ENCODE measurements around the gene P4HA1. TPM values are rescaled to one million over a fixed set of nuclear protein-coding genes. Genes with fewer than 3 reads are reported as not detected.

The P4HA1 gene
- total RNA-seq, 1 experiment from 2014 or later, result 181 TPM

- intact Hi-C loops (cut with micrococcal nuclease), result no loop called here
- Histone ChIP-seq H3K27me3 (ENCODE audit: low read length) (no peaks in the 10 kb centered on the region), H3F3A (ENCODE audit: low read length, unreplicated experiment) (no peaks in the 10 kb centered on the region), H3K4me1 (ENCODE audit: insufficient read depth, low read length) (peaks cover 31% of the 10 kb centered on the region), H3K4me2 (ENCODE audit: low read length) (peak overlapping the region; percentile 5; the same call in 1 of the 2 replicates), H3K4me3 (ENCODE audit: low read length) (no peak overlapping the region), H2AFZ (ENCODE audit: low read length) (no peak overlapping the region), H3K9ac (ENCODE audit: low read length) (no peak overlapping the region), H3K9me3 (ENCODE audit: low read length) (no peaks in the 10 kb centered on the region), H3K9me2 (replicated peaks; ENCODE audit: low read length) (no peaks in the 10 kb centered on the region), H3K79me2 (ENCODE audit: low read length) (peaks cover 85% of the 10 kb centered on the region), H4K20me1 (ENCODE audit: low read length) (peaks cover 36% of the 10 kb centered on the region), H3K27ac (ENCODE audit: low read length) (no peak overlapping the region), H3K36me3 (ENCODE audit: low read depth, low read length) (peaks cover 4% of the 10 kb centered on the region; the same call in 1 of the 2 replicates)
- DNase-seq, result no peak
- POLR2A ChIA-PET (ENCODE audit: unreplicated experiment), result interaction anchor here (0.6 kb wide), 1 partner anchor 474 kb away, joined by 5 read pairs; no protein-coding TSS in a partner anchor
- ATAC-seq, result no peak
- CTCF ChIA-PET, result interaction anchor here (0.6 kb wide), 2 partner anchors 48 to 132 kb away, joined by 3 to 4 read pairs; no protein-coding TSS in a partner anchor
- TF ChIP-seq CTCF (conservative IDR thresholded peaks at IDR 0.05; ENCODE audit: low read depth, low read length), result no peak
- no peak for TF ChIP-seq EZH2 (IDR thresholded peaks at IDR 0.05; ENCODE audit: low read length, unreplicated experiment)
- TF ChIP-seq EZH2phosphoT487 (IDR thresholded peaks at IDR 0.05; ENCODE audit: borderline replicate concordance, low read length), result no peak
- no TSS peak for BruUV-seq (replicated peaks)
Measured at GRCh38 chr10:73092830-73093229, 3.8 kb downstream of the P4HA1 start.

DNA sequence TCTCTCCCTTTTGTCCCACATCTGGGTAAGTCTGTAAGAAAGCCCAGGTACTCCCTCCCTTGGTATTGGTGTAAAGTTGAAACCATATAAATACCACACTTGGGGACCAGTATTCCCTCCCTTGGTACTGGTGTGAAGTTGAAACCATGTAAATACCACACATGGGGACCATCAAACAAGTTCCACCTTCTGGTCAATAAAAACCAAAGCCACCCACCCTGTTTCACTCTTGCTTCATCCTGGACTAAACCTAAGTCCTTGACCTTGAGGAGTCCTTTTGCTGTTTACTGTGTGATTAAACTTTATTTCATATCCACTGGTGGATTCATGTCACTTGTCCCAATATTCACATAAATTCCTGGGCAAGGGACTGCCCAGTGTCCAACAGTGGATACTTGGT lies 8.4 kb downstream of the P4HA1 start:
- H3K79me2 ChIP-seq (ENCODE audit: low read length), result peaks cover 97% of the 10 kb centered on the region
- BruUV-seq (replicated peaks), result no TSS peak
- no peaks in the 10 kb centered on the region for H3F3A ChIP-seq (ENCODE audit: low read length, unreplicated experiment)
- no peak overlapping the region for H3K4me2 ChIP-seq (ENCODE audit: low read length)
- ATAC-seq (peak; percentile 26), DNase-seq (peak; percentile 28)
- H3K27ac ChIP-seq (ENCODE audit: low read length), result no peak overlapping the region
- H3K9ac ChIP-seq (ENCODE audit: low read length), result no peak overlapping the region
- intact Hi-C loops (cut with micrococcal nuclease), result loop anchor here (1.0 kb wide), 1 partner anchor 8 kb away; the partner anchor contains the start of gene P4HA1
- peaks cover 4% of the 10 kb centered on the region; the same call in 1 of the 2 replicates for H3K36me3 ChIP-seq (ENCODE audit: low read depth, low read length)
- no peak overlapping the region for H3K4me3 ChIP-seq (ENCODE audit: low read length)
- ChIA-PET POLR2A (ENCODE audit: unreplicated experiment) (interaction anchor here (0.5 to 0.7 kb wide), 3 partner anchors 9 to 277 kb away, joined by 3 read pairs; no protein-coding TSS in a partner anchor), CTCF (no interaction called here)
- H3K9me2 ChIP-seq (replicated peaks; ENCODE audit: low read length), result no peaks in the 10 kb centered on the region
- H3K27me3 ChIP-seq (ENCODE audit: low read length), result no peaks in the 10 kb centered on the region
- H2AFZ ChIP-seq (ENCODE audit: low read length), result no peak overlapping the region
- H4K20me1 ChIP-seq (ENCODE audit: low read length), result peaks cover 32% of the 10 kb centered on the region
- no peak for TF ChIP-seq EZH2phosphoT487 (IDR thresholded peaks at IDR 0.05; ENCODE audit: borderline replicate concordance, low read length)
- TF ChIP-seq EZH2 (IDR thresholded peaks at IDR 0.05; ENCODE audit: low read length, unreplicated experiment), result no peak
- TF ChIP-seq CTCF (conservative IDR thresholded peaks at IDR 0.05; ENCODE audit: low read depth, low read length), result no peak
- peaks cover 12% of the 10 kb centered on the region for H3K4me1 ChIP-seq (ENCODE audit: insufficient read depth, low read length)
- H3K9me3 ChIP-seq (ENCODE audit: low read length), result no peaks in the 10 kb centered on the region

- ChIA-PET POLR2A (ENCODE audit: unreplicated experiment) (interaction anchor here (0.5 kb wide), 1 partner anchor 272 kb away, joined by 3 read pairs; the partner anchor contains the start of gene CFAP70), CTCF (interaction anchor here (0.7 to 0.9 kb wide), 3 partner anchors 10 to 801 kb away, joined by 6 to 15 read pairs (median 12); no protein-coding TSS in a partner anchor)
- H3K4me1 ChIP-seq (ENCODE audit: insufficient read depth, low read length), result peaks cover 12% of the 10 kb centered on the region
- H3K9ac ChIP-seq (ENCODE audit: low read length), result no peak overlapping the region
- peaks cover 27% of the 10 kb centered on the region for H4K20me1 ChIP-seq (ENCODE audit: low read length)
- H3K4me3 ChIP-seq (ENCODE audit: low read length), result no peak overlapping the region
- no peak overlapping the region for H3K4me2 ChIP-seq (ENCODE audit: low read length)
- no peaks in the 10 kb centered on the region for H3F3A ChIP-seq (ENCODE audit: low read length, unreplicated experiment)
- BruUV-seq (replicated peaks), result no TSS peak
- intact Hi-C loops (cut with micrococcal nuclease), result loop anchor here (1.0 kb wide), 1 partner anchor 10 kb away; no protein-coding TSS in a partner anchor
- peaks cover 96% of the 10 kb centered on the region for H3K79me2 ChIP-seq (ENCODE audit: low read length)
- no peak for TF ChIP-seq EZH2 (IDR thresholded peaks at IDR 0.05; ENCODE audit: low read length, unreplicated experiment)
- TF ChIP-seq EZH2phosphoT487 (IDR thresholded peaks at IDR 0.05; ENCODE audit: borderline replicate concordance, low read length), result no peak
- TF ChIP-seq CTCF (conservative IDR thresholded peaks at IDR 0.05; ENCODE audit: low read depth, low read length), result no peak
- H3K27ac ChIP-seq (ENCODE audit: low read length), result no peak overlapping the region
- H2AFZ ChIP-seq (ENCODE audit: low read length), result no peak overlapping the region
- H3K9me3 ChIP-seq (ENCODE audit: low read length), result no peaks in the 10 kb centered on the region
- no peaks in the 10 kb centered on the region for H3K27me3 ChIP-seq (ENCODE audit: low read length)
- H3K9me2 ChIP-seq (replicated peaks; ENCODE audit: low read length), result no peaks in the 10 kb centered on the region
- DNase-seq, result peak; percentile 64
- peaks cover 4% of the 10 kb centered on the region; the same call in 1 of the 2 replicates for H3K36me3 ChIP-seq (ENCODE audit: low read depth, low read length)
- peak; percentile 68 for ATAC-seq
Measured at GRCh38 chr10:73086816-73087215, 9.8 kb downstream of the P4HA1 start.

Data from PC-3 (cell line).